Uterus (tissue), 2 donors: Measurements from ENCODE around the gene AUTS2.

Experiments used
- CTCF ChIP-seq, 4 experiments: fragments of 200-600 bp in 2 of 4; fragments of 450-650 bp in 2 of 4; sonication (generic) in 2 of 4; IDR thresholded peaks; one replicate each; pipeline ENCODE4 v1.5.1; 2016 to 2019; ENCODE audit warnings: antibody characterized with exemption in 4 of 4, mild to moderate bottlenecking in 2 of 4, moderate library complexity in 1 of 4
- POLR2A ChIP-seq, 2 donors: fragments of 450-650 bp; IDR thresholded peaks; one replicate each; pipeline ENCODE4 v1.6.1; 2016; ENCODE audit warnings: antibody characterized with exemption in 2 of 2, mild to moderate bottlenecking in 1 of 2, moderate library complexity in 1 of 2

- TF ChIP-seq CTCF (IDR thresholded peaks at IDR 0.05) = no peak
- TF ChIP-seq POLR2A (IDR thresholded peaks at IDR 0.05) = no peak
Observed at GRCh38 chr7:70579397-70580097, 981.3 kb downstream of the AUTS2 start.
